Measurements from ENCODE around the gene TMEM245. TPM values are rescaled to one million over a fixed set of nuclear protein-coding genes. Genes with fewer than 3 reads are reported as not detected.

The TMEM245 gene
- total and polyA plus RNA-seq, 2 of the 13 experiments (the other 11 are each of a cell fraction or from before 2014, with no cell fraction given), result 53.5 to 55.4 TPM

DNA sequence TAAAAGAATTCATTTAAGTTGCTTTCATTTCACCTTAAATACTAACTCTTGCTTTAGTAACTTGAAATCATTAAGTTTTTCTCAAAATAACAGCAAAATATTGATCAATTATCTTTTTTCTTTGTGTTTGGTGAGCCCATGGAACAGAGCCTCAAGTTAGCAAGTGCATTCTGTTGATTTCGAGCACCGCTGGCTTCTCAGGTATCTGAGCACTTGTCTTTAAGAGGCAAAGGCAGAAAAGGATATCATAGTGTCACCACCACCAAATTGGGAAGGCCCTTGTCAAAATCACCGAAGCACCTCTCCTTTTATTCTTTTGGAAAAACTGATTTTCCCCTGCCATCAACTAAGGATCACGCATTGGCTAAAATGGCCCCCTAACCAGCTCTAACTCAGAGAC lies 89.3 kb downstream of the TMEM245 start:
- Histone ChIP-seq H3K9me3 (ENCODE audit: low read length) (no peaks in the 10 kb centered on the region), H3K4me3 (replicated peaks in 1 of 3; ENCODE audit: insufficient read depth in 1 of 3, low read depth in 2 of 3, low read length in 3 of 3) (no peak overlapping the region), H3K4me2 (ENCODE audit: low read depth, low read length) (no peak overlapping the region), H3K27ac (ENCODE audit: extremely low read length, insufficient read depth, low read length) (no peak overlapping the region), H3K36me3 (replicated peaks in 1 of 2; ENCODE audit: control insufficient read depth in 1 of 2, insufficient read depth in 2 of 2, low read length in 2 of 2) (peaks cover 5 to 33% of the 10 kb centered on the region in 2 experiments), H3K9ac (ENCODE audit: insufficient read depth, low read depth, low read length) (no peak overlapping the region), H3K79me2 (ENCODE audit: insufficient read depth, low read length) (no peaks in the 10 kb centered on the region), H3K27me3 (ENCODE audit: control insufficient read depth in 1 of 2, insufficient read depth in 2 of 2, low read length in 2 of 2) (no peaks in the 10 kb centered on the region), H4K20me1 (ENCODE audit: insufficient read depth, low read length) (no peaks in the 10 kb centered on the region), H2AFZ (ENCODE audit: low read length) (no peak overlapping the region), H3K4me1 (ENCODE audit: insufficient read depth, low read length) (peaks cover 23% of the 10 kb centered on the region)
- no peak for DNase-seq (ENCODE audit: low spot score)
- ATAC-seq, result no peak
- intact Hi-C loops (cut with micrococcal nuclease; ENCODE audit: unreplicated experiment) (loop anchor here (10.0 kb wide), 1 partner anchor 84 kb away; the partner anchor contains the start of gene TMEM245), in situ Hi-C loops (cut with HindIII; ENCODE audit: extremely low pct_ligation_motif_present, low pct_unique_long_range_greater_than_20kb) (no loop called here)
- POLR2A ChIA-PET, result no interaction called here
- CTCF ChIA-PET (ENCODE audit: low intra/inter-chr PET ratio, low total read pairs), result no interaction called here
- FAIRE-seq, result no peak
- no TSS peak for BruUV-seq (replicated peaks)
- no peak for TF ChIP-seq PRDM15 (CRISPR knock-in tag; IDR thresholded peaks at IDR 0.05)
- TF ChIP-seq ZFX (CRISPR knock-in tag; IDR thresholded peaks at IDR 0.05; ENCODE audit: low read depth), result no peak
- TF ChIP-seq FOXJ3 (CRISPR knock-in tag; IDR thresholded peaks at IDR 0.05; ENCODE audit: borderline replicate concordance), result no peak
- TF ChIP-seq, protein P1, sequence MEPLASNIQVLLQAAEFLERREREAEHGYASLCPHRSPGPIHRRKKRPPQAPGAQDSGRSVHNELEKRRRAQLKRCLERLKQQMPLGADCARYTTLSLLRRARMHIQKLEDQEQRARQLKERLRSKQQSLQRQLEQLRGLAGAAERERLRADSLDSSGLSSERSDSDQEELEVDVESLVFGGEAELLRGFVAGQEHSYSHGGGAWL (CRISPR knock-in tag; IDR thresholded peaks at IDR 0.05), result no peak
- TF ChIP-seq NBN (conservative IDR thresholded peaks at IDR 0.05), result no peak
- TF ChIP-seq HNF4A (CRISPR knock-in tag; IDR thresholded peaks at IDR 0.05), result no peak
- TF ChIP-seq ZNF33A (CRISPR knock-in tag; IDR thresholded peaks at IDR 0.05; ENCODE audit: borderline replicate concordance), result no peak
- TF ChIP-seq HDAC2 (CRISPR knock-in tag; IDR thresholded peaks at IDR 0.05), result no peak
- TF ChIP-seq RXRA (CRISPR knock-in tag; IDR thresholded peaks at IDR 0.05), result no peak
- TF ChIP-seq, protein P2, sequence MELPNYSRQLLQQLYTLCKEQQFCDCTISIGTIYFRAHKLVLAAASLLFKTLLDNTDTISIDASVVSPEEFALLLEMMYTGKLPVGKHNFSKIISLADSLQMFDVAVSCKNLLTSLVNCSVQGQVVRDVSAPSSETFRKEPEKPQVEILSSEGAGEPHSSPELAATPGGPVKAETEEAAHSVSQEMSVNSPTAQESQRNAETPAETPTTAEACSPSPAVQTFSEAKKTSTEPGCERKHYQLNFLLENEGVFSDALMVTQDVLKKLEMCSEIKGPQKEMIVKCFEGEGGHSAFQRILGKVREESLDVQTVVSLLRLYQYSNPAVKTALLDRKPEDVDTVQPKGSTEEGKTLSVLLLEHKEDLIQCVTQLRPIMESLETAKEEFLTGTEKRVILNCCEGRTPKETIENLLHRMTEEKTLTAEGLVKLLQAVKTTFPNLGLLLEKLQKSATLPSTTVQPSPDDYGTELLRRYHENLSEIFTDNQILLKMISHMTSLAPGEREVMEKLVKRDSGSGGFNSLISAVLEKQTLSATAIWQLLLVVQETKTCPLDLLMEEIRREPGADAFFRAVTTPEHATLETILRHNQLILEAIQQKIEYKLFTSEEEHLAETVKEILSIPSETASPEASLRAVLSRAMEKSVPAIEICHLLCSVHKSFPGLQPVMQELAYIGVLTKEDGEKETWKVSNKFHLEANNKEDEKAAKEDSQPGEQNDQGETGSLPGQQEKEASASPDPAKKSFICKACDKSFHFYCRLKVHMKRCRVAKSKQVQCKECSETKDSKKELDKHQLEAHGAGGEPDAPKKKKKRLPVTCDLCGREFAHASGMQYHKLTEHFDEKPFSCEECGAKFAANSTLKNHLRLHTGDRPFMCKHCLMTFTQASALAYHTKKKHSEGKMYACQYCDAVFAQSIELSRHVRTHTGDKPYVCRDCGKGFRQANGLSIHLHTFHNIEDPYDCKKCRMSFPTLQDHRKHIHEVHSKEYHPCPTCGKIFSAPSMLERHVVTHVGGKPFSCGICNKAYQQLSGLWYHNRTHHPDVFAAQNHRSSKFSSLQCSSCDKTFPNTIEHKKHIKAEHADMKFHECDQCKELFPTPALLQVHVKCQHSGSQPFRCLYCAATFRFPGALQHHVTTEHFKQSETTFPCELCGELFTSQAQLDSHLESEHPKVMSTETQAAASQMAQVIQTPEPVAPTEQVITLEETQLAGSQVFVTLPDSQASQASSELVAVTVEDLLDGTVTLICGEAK (IDR thresholded peaks at IDR 0.05), result no peak
- TF ChIP-seq, protein P2 (CRISPR knock-in tag; IDR thresholded peaks at IDR 0.05), result no peak
- no peak for TF ChIP-seq ZNF430 (CRISPR knock-in tag; IDR thresholded peaks at IDR 0.05)
- 87% methylated on average over 4 of the region's 4 CpGs for WGBS (ENCODE audit: low lambda C conversion rate)

Data from HepG2 (cell line).